IMR-90 (cell line): ENCODE measurements around the gene C9orf152. TPM values are rescaled to one million over a fixed set of nuclear protein-coding genes. Genes with fewer than 3 reads are reported as not detected.

Experiments used
- ATAC-seq: fragments of 200-7000 bp; cut with Tn5 transposase; 2 replicates; pipeline ENCODE4 v1.9.1; 2020; ENCODE audit warnings: low read depth, mild to moderate bottlenecking, moderate library complexity
- BruUV-seq: library from RNA; stranded (reverse); fragments of 400-500 nt; replicated peaks from 2 replicates; lab custom pipeline; 2021; lab: Mats Ljungman, UMichigan
- CTCF ChIA-PET: fragments of 300-600 bp; formaldehyde crosslinking; extraction: SDS; loops from one replicate; lab custom pipeline; 2021; ENCODE audit warnings: antibody characterized with exemption; lab: Yijun Ruan, JAX
- POLR2A ChIA-PET: fragments of 300-600 bp; sonication (Branson Sonifier 250); formaldehyde crosslinking; loops from one replicate; lab custom pipeline; 2022; ENCODE audit warnings: antibody characterized with exemption; ENCODE audit not compliant: unreplicated experiment; lab: Charles Lee
- DNase-seq: peaks from one replicate; pipeline ENCODE4 v3.0.0; 2013
- H2AFZ ChIP-seq: replicated peaks from 2 replicates; pipeline ENCODE3; 2013; ENCODE audit warnings: low read length, mild to moderate bottlenecking; ENCODE audit not compliant: poor library complexity
- H2AK5ac ChIP-seq: 2 replicates; pipeline ENCODE4 v1.6.1; 2013; ENCODE audit warnings: low read depth, low read length, inconsistent platforms
- H2AK9ac ChIP-seq: replicated peaks from 2 replicates; pipeline ENCODE3; 2013; ENCODE audit warnings: mild to moderate bottlenecking, low read depth, low read length, moderate library complexity; ENCODE audit not compliant: poor library complexity
- H2BK120ac ChIP-seq: 2 replicates; pipeline ENCODE4 v1.6.1; 2013; ENCODE audit warnings: low read depth, low read length, inconsistent platforms
- H2BK15ac ChIP-seq: 3 replicates; pipeline ENCODE4 v1.6.1; 2013; ENCODE audit warnings: low read depth, low read length, inconsistent platforms
- H2BK20ac ChIP-seq: 2 replicates; pipeline ENCODE4 v1.6.1; 2013; ENCODE audit warnings: low read depth, mild to moderate bottlenecking, inconsistent platforms, low read length, moderate library complexity
- H2BK5ac ChIP-seq: 2 replicates; pipeline ENCODE4 v1.6.1; 2013; ENCODE audit warnings: mild to moderate bottlenecking, low read depth, low read length, inconsistent platforms; ENCODE audit not compliant: poor library complexity, severe bottlenecking
- H3K14ac ChIP-seq: replicated peaks from 2 replicates; pipeline ENCODE4 v1.6.1; 2013; ENCODE audit warnings: low read depth, low read length, inconsistent platforms
- H3K18ac ChIP-seq: 2 replicates; pipeline ENCODE4 v1.6.1; 2013; ENCODE audit warnings: low read depth, low read length, control low read depth
- H3K23ac ChIP-seq: 2 replicates; pipeline ENCODE4 v1.6.1; 2013; ENCODE audit warnings: low read depth, low read length, inconsistent platforms
- H3K27ac ChIP-seq: 2 replicates; pipeline ENCODE4 v1.5.1; 2013; ENCODE audit warnings: mild to moderate bottlenecking, control low read depth, low read length; ENCODE audit not compliant: insufficient read depth
- H3K27me3 ChIP-seq: 2 replicates; pipeline ENCODE4 v1.6.1; 2013; ENCODE audit warnings: low read length; ENCODE audit not compliant: control insufficient read depth, insufficient read depth
- H3K36me3 ChIP-seq: 2 replicates; pipeline ENCODE4 v1.6.1; 2013; ENCODE audit warnings: low read length, mixed read lengths; ENCODE audit not compliant: control insufficient read depth, insufficient read depth
- H3K4ac ChIP-seq: 2 replicates; pipeline ENCODE4 v1.6.1; 2013; ENCODE audit warnings: low read depth, low read length, inconsistent platforms
- H3K4me1 ChIP-seq: 2 replicates; pipeline ENCODE4 v1.6.1; 2013; ENCODE audit warnings: low read length, mixed read lengths; ENCODE audit not compliant: control insufficient read depth, insufficient read depth
- H3K4me2 ChIP-seq: 2 replicates; pipeline ENCODE4 v1.6.1; 2013; ENCODE audit warnings: low read depth, mild to moderate bottlenecking, control low read depth, low read length, moderate library complexity
- H3K4me3 ChIP-seq: 2 replicates; pipeline ENCODE4 v1.5.1; 2013; ENCODE audit warnings: low read depth, mild to moderate bottlenecking, control low read depth, low read length, moderate library complexity; ENCODE audit not compliant: insufficient read depth
- H3K56ac ChIP-seq: 2 replicates; pipeline ENCODE4 v1.6.1; 2013; ENCODE audit warnings: low read length, inconsistent platforms; ENCODE audit not compliant: insufficient read depth; ENCODE audit errors: extremely low read depth
- H3K79me1 ChIP-seq, 2 experiments: 2 replicates each; pipeline ENCODE4 v1.6.1; 2013; ENCODE audit warnings: low read length in 2 of 2, inconsistent platforms in 1 of 2, low read depth in 1 of 2
- H3K9ac ChIP-seq: 2 replicates; pipeline ENCODE4 v1.6.1; 2013; ENCODE audit warnings: low read depth, low read length, control low read depth
- H3K9me1 ChIP-seq: 2 replicates; pipeline ENCODE4 v1.6.1; 2013; ENCODE audit warnings: low read length, inconsistent platforms; ENCODE audit not compliant: insufficient read depth
- H3K9me3 ChIP-seq: 2 replicates; pipeline ENCODE4 v1.6.1; 2013; ENCODE audit warnings: low read length; ENCODE audit not compliant: control insufficient read depth, insufficient read depth
- H4K20me1 ChIP-seq: 2 replicates; pipeline ENCODE4 v1.6.1; 2013; ENCODE audit warnings: low read length, inconsistent platforms; ENCODE audit not compliant: insufficient read depth
- H4K5ac ChIP-seq: 2 replicates; pipeline ENCODE4 v1.6.1; 2013; ENCODE audit warnings: mild to moderate bottlenecking, low read depth, low read length, control low read depth
- H4K8ac ChIP-seq, 2 experiments: 2 replicates each; pipeline ENCODE4 v1.6.1; 2013; ENCODE audit warnings: low read depth in 2 of 2, low read length in 2 of 2, control low read depth in 1 of 2, inconsistent platforms in 1 of 2
- H4K91ac ChIP-seq: 2 replicates; pipeline ENCODE4 v1.6.1; 2013; ENCODE audit warnings: low read depth, low read length, inconsistent platforms; ENCODE audit not compliant: insufficient read depth
- CTCF ChIP-seq: conservative IDR thresholded peaks from 2 replicates; pipeline ENCODE4 v1.5.1; 2012; ENCODE audit warnings: mild to moderate bottlenecking, low read depth, low read length, improper control_type of control experiment
- MAFK ChIP-seq: IDR thresholded peaks from 2 replicates; pipeline ENCODE4 v1.6.1; 2012; ENCODE audit warnings: low read depth, low read length, improper control_type of control experiment
- MXI1 ChIP-seq: IDR thresholded peaks from 2 replicates; pipeline ENCODE4 v1.6.1; 2012; ENCODE audit warnings: low read depth, mild to moderate bottlenecking, low read length, moderate library complexity, borderline replicate concordance
- NFE2L2 ChIP-seq: fragments of 150-350 bp; IDR thresholded peaks from 2 replicates; pipeline ENCODE4 v1.6.1; 2016; ENCODE audit warnings: low read depth, mild to moderate bottlenecking, low read length
- RAD21 ChIP-seq: IDR thresholded peaks from 2 replicates; pipeline ENCODE4 v1.6.1; 2012; ENCODE audit warnings: low read length, improper control_type of control experiment
- RCOR1 ChIP-seq: IDR thresholded peaks from 2 replicates; pipeline ENCODE4 v1.6.1; 2012; ENCODE audit warnings: mild to moderate bottlenecking, low read length, improper control_type of control experiment; ENCODE audit not compliant: insufficient replicate concordance
- SMC3 ChIP-seq: fragments of 150-350 bp; IDR thresholded peaks from 2 replicates; pipeline ENCODE4 v1.6.1; 2016; ENCODE audit warnings: low read depth, mild to moderate bottlenecking, antibody characterized with exemption, low read length, moderate library complexity
- WGBS, 2 experiments: methylation state at CpG; one replicate each; pipeline versions ENCODE4 v1.1.5 to v1.1.7; 2013; ENCODE audit warnings: missing lambda C conversion rate in 2 of 2; ENCODE audit not compliant: insufficient read length in 1 of 2; ENCODE audit errors: extremely low coverage in 2 of 2; 5-methylcytosine and 5-hydroxymethylcytosine counted together
- dilution Hi-C: fragments of 300-500 bp; cut with HindIII; formaldehyde crosslinking; loops from one replicate; pipeline ENCODE4 v1.14.3; 2018; ENCODE audit warnings: low sequenced_read_pairs; ENCODE audit not compliant: unreplicated experiment
- in situ Hi-C: fragments of 300-500 bp; cut with MboI; formaldehyde crosslinking; loops from 3 replicates; pipeline ENCODE4 v1.14.3; 2019; ENCODE audit warnings: low sequenced_read_pairs, inconsistent platforms, mixed read lengths
- intact Hi-C: fragments of 100-400 bp; cut with micrococcal nuclease; formaldehyde crosslinking; loops from 2 replicates; pipeline ENCODE4 v1.10.0; 2022
- polyA plus RNA-seq, 3 experiments: library from polyadenylated mRNA; depleted of rRNA; stranded (reverse); fragments of >200 nt; gene quantifications; 2 replicates each; pipeline ENCODE4 v1.2.3, GENCODE V29; 2012; ENCODE audit warnings: low replicate concordance in 1 of 3
- total RNA-seq: library from RNA; depleted of rRNA; stranded (reverse); fragments of >200 nt; gene quantifications from 2 replicates; pipeline ENCODE4 v1.2.3, GENCODE V29; 2012

Gene C9orf152
- total and polyA plus RNA-seq, 2 of the 4 experiments (the other 2 are of a cell fraction), result not detected

- Histone ChIP-seq H4K91ac (peak overlapping the region; percentile 98), H3K4ac (peak overlapping the region; percentile 95), H3K14ac (peak overlapping the region; percentile 94), H3K9me3 (no peaks in the 10 kb centered on the region), H3K79me1 (peaks cover 7 to 42% of the 10 kb centered on the region in 2 experiments; a peak in 2 of 4 replicates), H2AK5ac (peak overlapping the region; percentile 92), H3K27ac (peak overlapping the region; percentile 91), H3K4me1 (peaks cover 12% of the 10 kb centered on the region), H3K4me3 (peak overlapping the region; percentile 71), H2BK120ac (peak overlapping the region; percentile 81), H4K5ac (peak overlapping the region; percentile 89), H3K23ac (peak overlapping the region; percentile 86), H4K20me1 (peaks cover 37% of the 10 kb centered on the region), H3K56ac (peak overlapping the region; percentile 90), H3K4me2 (peak overlapping the region; percentile 88), H3K9me1 (peaks cover 4% of the 10 kb centered on the region; the same call in 1 of the 2 replicates), H3K27me3 (no peaks in the 10 kb centered on the region), H2AFZ (peak overlapping the region; percentile 100), H2BK5ac (peak overlapping the region; percentile 94), H3K18ac (peak overlapping the region; percentile 93), H2BK15ac (peak overlapping the region; percentile 92), H2AK9ac (peak overlapping the region; percentile 94), H3K9ac (peak overlapping the region; percentile 69), H2BK20ac (peak overlapping the region; percentile 33), H4K8ac (peak overlapping the region; percentile 72 to 98), H3K36me3 (no peaks in the 10 kb centered on the region)
- WGBS, 2 experiments, result 23% methylated on average over 3 of the region's 14 CpGs; no CpG with 5 or more reads in 1 of the 2 experiments
- no peak for TF ChIP-seq CTCF
- TF ChIP-seq NFE2L2, result no peak
- TF ChIP-seq MAFK, result no peak
- no peak for TF ChIP-seq MXI1
- no peak for TF ChIP-seq RAD21
- no peak for TF ChIP-seq SMC3
- peak; percentile 38 for TF ChIP-seq RCOR1
- BruUV-seq, result TSS peak; percentile 80
- CTCF ChIA-PET, result interaction anchor here (1.0 kb wide), 1 partner anchor 63 kb away, joined by 3 read pairs; no protein-coding TSS in a partner anchor
- dilution Hi-C loops (no loop called here), in situ Hi-C loops (no loop called here), intact Hi-C loops (loop anchor here (5.0 to 10.0 kb wide), 6 partner anchors 95 to 365 kb away; partner anchors contain the start of gene SVEP1)
- POLR2A ChIA-PET, result interaction anchor here (0.8 to 1.0 kb wide), 4 partner anchors 15 to 422 kb away, joined by 3 to 6 read pairs (median 4); no protein-coding TSS in a partner anchor
- ATAC-seq (peak; percentile 0; the same call in 1 of the 2 replicates), DNase-seq (peak; percentile 24)
Observed at GRCh38 chr9:110257097-110257841, 49.3 kb upstream of the C9orf152 start.
